ENCODE results near the gene CRYBB2.
"Not testable (repeated sequence)": the region's sequence is repeated elsewhere in the genome, so short reads cannot be mapped to it uniquely, and the experiment has no call there.

Gene CRYBB2

GRCh38 chr22:25230760-25231159 is 11.3 kb downstream of the CRYBB2 start:
- in situ Hi-C loops (cut with HindIII; ENCODE audit: low sequenced_read_pairs), result not testable (repeated sequence)

- in situ Hi-C loops (cut with HindIII; ENCODE audit: low sequenced_read_pairs), result no loop called here
Measured at GRCh38 chr22:25232301-25232700, 12.9 kb downstream of the CRYBB2 start.

GRCh38 chr22:25233706-25234105 is 14.3 kb downstream of the CRYBB2 start:
- in situ Hi-C loops (cut with HindIII; ENCODE audit: low sequenced_read_pairs), result not testable (repeated sequence)

GRCh38 chr22:25235547-25236290 is 16.3 kb downstream of the CRYBB2 start:
- in situ Hi-C loops (cut with HindIII; ENCODE audit: low sequenced_read_pairs), result no loop called here

- in situ Hi-C loops (cut with HindIII; ENCODE audit: low sequenced_read_pairs), result no loop called here
Measured at GRCh38 chr22:25236417-25236816, 17.0 kb downstream of the CRYBB2 start.

GRCh38 chr22:25237503-25237902 is 18.1 kb downstream of the CRYBB2 start:
- in situ Hi-C loops (cut with HindIII; ENCODE audit: low sequenced_read_pairs), result no loop called here

GRCh38 chr22:25238058-25238457 is 18.6 kb downstream of the CRYBB2 start:
- in situ Hi-C loops (cut with HindIII; ENCODE audit: low sequenced_read_pairs), result not testable (repeated sequence)

GRCh38 chr22:25255169-25255568 is 35.7 kb downstream of the CRYBB2 start:
- in situ Hi-C loops (cut with HindIII; ENCODE audit: low sequenced_read_pairs), result not testable (repeated sequence)

GRCh38 chr22:25267567-25267966 is 48.1 kb downstream of the CRYBB2 start:
- in situ Hi-C loops (cut with HindIII; ENCODE audit: low sequenced_read_pairs), result not testable (repeated sequence)

GRCh38 chr22:25268902-25269301 is 49.5 kb downstream of the CRYBB2 start:
- in situ Hi-C loops (cut with HindIII; ENCODE audit: low sequenced_read_pairs), result not testable (repeated sequence)

GRCh38 chr22:25270061-25270460 is 50.6 kb downstream of the CRYBB2 start:
- in situ Hi-C loops (cut with HindIII; ENCODE audit: low sequenced_read_pairs), result not testable (repeated sequence)

GRCh38 chr22:25273231-25273630 is 53.8 kb downstream of the CRYBB2 start:
- in situ Hi-C loops (cut with HindIII; ENCODE audit: low sequenced_read_pairs), result not testable (repeated sequence)

GRCh38 chr22:25273928-25274327 is 54.5 kb downstream of the CRYBB2 start:
- in situ Hi-C loops (cut with HindIII; ENCODE audit: low sequenced_read_pairs), result not testable (repeated sequence)

DNA sequence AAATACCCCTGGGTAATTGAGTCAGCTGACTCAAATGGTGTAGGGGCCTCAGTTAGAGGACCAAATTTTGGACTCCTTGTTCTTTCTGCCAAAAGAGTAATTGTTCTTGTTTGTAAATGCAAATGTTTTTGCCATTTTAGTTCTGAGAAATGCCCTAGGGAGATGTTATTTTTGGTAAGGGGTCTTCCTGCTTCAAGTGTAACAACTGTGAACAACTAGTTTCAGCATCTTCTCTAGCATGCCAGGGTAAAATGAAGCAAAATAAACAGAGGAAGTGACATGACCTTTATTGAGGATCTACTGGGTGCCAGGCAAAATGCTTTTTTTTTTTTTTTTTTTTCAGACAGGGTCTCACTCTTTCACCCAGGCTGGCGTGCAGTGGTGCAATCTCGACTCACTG is 60.7 kb downstream of the CRYBB2 start:
- in situ Hi-C loops (cut with HindIII; ENCODE audit: low sequenced_read_pairs), result not testable (repeated sequence)
